Metanephros (tissue), 1 donor: ENCODE results near the gene ZNF263. TPM values are rescaled to one million over a fixed set of nuclear protein-coding genes. Genes with fewer than 3 reads are reported as not detected.

Experiments
- total RNA-seq: library from RNA; depleted of rRNA; stranded (reverse); fragments of >200 nt; gene quantifications from one replicate; pipeline ENCODE4 v1.2.3, GENCODE V29; 2014

Gene ZNF263
- 55.0 TPM for total RNA-seq

GRCh38 chr16:3282730-3283542 is at the start of gene ZNF263:
Gene ZNF263 (plus strand): TSS chr16:3283491. CDS start chr16:3283819, 328 bp downstream.

GRCh38 chr16:3234857-3235561 is 48.3 kb upstream of the ZNF263 start, which contains the start of gene ZNF200:
Gene ZNF200 (minus strand): TSS chr16:3235158. CDS start chr16:3233755, 1,403 bp downstream.

GRCh38 chr16:3256146-3256865 is 27.0 kb upstream of the ZNF263 start, which contains the start of gene MEFV:
Gene MEFV (minus strand): TSS chr16:3256633. CDS start chr16:3256587, 46 bp downstream.

GRCh38 chr16:3305109-3306068 is 22.1 kb downstream of the ZNF263 start, which contains the start of the genes TIGD7 and ZNF75A:
Gene TIGD7 (minus strand): TSS chr16:3305430. CDS start chr16:3300614, 4,816 bp downstream.
Gene ZNF75A (plus strand): TSS chr16:3305497. CDS start chr16:3308429, 2,932 bp downstream.

Other genes starting within 250 kb of the ZNF263 start
- 3.3 TPM for gene BICDL2, start 246.5 kb upstream of the ZNF263 start, total RNA-seq
- gene MMP25, start 236.9 kb upstream of the ZNF263 start, total RNA-seq: 4.4 TPM
- 44.8 TPM for gene IL32, start 217.9 kb upstream of the ZNF263 start, total RNA-seq
- gene ZSCAN10, start 184.2 kb upstream of the ZNF263 start, total RNA-seq: 0.12 TPM
- gene ZNF205, start 170.9 kb upstream of the ZNF263 start, total RNA-seq: 19.0 TPM
- 13.0 TPM for gene ZNF213, start 148.5 kb upstream of the ZNF263 start, total RNA-seq
- not detected for gene OR1F1, start 95.3 kb upstream of the ZNF263 start, total RNA-seq
- 9.2 TPM for gene ZNF200, start 48.3 kb upstream of the ZNF263 start, total RNA-seq
- gene MEFV, start 26.9 kb upstream of the ZNF263 start, total RNA-seq: 2.9 TPM
- 14.2 TPM for gene TIGD7, start 21.9 kb downstream of the ZNF263 start, total RNA-seq
- gene ZNF75A, start 22.0 kb downstream of the ZNF263 start, total RNA-seq: 36.3 TPM
- 1.3 TPM for gene OR2C1, start 72.4 kb downstream of the ZNF263 start, total RNA-seq
- gene ZSCAN32, start 117.5 kb downstream of the ZNF263 start, total RNA-seq: 13.0 TPM
- gene ZNF174, start 117.7 kb downstream of the ZNF263 start, total RNA-seq: 9.0 TPM
- 2.7 TPM for gene ZNF597, start 160.0 kb downstream of the ZNF263 start, total RNA-seq
- 27.6 TPM for gene NAA60, start 160.2 kb downstream of the ZNF263 start, total RNA-seq
- not detected for gene C16orf90, start 212.0 kb downstream of the ZNF263 start, total RNA-seq
- 16.9 TPM for gene CLUAP1, start 217.5 kb downstream of the ZNF263 start, total RNA-seq